Prostate gland (tissue), 2 donors: ENCODE measurements around the gene SLC16A14.
"Not testable (repeated sequence)": the region's sequence is repeated elsewhere in the genome, so short reads cannot be mapped to it uniquely, and the experiment has no call there.

Experiments used
- POLR2A ChIP-seq: fragments of 450-650 bp; IDR thresholded peaks from one replicate; pipeline ENCODE4 v1.6.1; 2016; ENCODE audit warnings: antibody characterized with exemption, mild to moderate bottlenecking
- TF ChIP-seq, protein P1 (sequence below), 4 experiments: fragments of 200-600 bp in 2 of 4; fragments of 450-650 bp in 2 of 4; sonication (generic) in 2 of 4; IDR thresholded peaks; 1 replicate in 3 of 4; 2 replicates in 1 of 4; pipeline ENCODE4 v1.5.1; 2016 to 2019; ENCODE audit warnings: antibody characterized with exemption in 4 of 4, mild to moderate bottlenecking in 2 of 4, moderate library complexity in 2 of 4

DNA sequence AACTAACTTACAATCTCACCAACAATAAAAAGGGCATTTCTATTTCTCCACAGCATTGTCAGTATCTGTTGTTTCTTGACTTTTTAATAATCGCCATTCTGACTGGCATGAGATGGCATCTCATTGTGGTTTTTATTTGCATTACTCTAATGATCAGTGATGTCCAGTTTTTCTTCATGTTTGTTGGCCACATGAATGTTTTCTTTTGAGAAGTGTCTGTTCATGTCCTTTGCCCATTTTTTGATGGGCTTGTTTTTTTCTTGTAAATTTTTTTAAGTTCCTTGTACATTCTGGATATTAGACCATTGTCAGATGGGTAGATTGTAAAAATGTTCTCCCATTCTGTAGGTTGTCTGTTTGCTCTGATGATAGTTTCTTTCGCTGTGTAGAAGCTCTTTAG, 33.2 kb upstream of the SLC16A14 start:
- TF ChIP-seq, protein P1, sequence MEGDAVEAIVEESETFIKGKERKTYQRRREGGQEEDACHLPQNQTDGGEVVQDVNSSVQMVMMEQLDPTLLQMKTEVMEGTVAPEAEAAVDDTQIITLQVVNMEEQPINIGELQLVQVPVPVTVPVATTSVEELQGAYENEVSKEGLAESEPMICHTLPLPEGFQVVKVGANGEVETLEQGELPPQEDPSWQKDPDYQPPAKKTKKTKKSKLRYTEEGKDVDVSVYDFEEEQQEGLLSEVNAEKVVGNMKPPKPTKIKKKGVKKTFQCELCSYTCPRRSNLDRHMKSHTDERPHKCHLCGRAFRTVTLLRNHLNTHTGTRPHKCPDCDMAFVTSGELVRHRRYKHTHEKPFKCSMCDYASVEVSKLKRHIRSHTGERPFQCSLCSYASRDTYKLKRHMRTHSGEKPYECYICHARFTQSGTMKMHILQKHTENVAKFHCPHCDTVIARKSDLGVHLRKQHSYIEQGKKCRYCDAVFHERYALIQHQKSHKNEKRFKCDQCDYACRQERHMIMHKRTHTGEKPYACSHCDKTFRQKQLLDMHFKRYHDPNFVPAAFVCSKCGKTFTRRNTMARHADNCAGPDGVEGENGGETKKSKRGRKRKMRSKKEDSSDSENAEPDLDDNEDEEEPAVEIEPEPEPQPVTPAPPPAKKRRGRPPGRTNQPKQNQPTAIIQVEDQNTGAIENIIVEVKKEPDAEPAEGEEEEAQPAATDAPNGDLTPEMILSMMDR (IDR thresholded peaks at IDR 0.05), result not testable (repeated sequence)
- TF ChIP-seq POLR2A, result not testable (repeated sequence)
